Esophagus squamous epithelium (tissue), 4 donors: ENCODE results near the gene BRIP1.
"Not testable (repeated sequence)": the region's sequence is repeated elsewhere in the genome, so short reads cannot be mapped to it uniquely, and the experiment has no call there.

Experiments
- CTCF ChIP-seq, 6 experiments: fragments of 450-650 bp in 4 of 6; fragments of 200-600 bp in 2 of 6; sonication (generic) in 2 of 6; IDR thresholded peaks; one replicate each; pipeline ENCODE4 v1.5.1; 2016 to 2019; ENCODE audit warnings: antibody characterized with exemption in 6 of 6, mild to moderate bottlenecking in 4 of 6, moderate library complexity in 4 of 6
- POLR2A ChIP-seq, 4 donors: fragments of 450-650 bp; IDR thresholded peaks; one replicate each; pipeline ENCODE4 v1.6.1; 2017; ENCODE audit warnings: antibody characterized with exemption in 4 of 4, mild to moderate bottlenecking in 4 of 4, moderate library complexity in 3 of 4

DNA sequence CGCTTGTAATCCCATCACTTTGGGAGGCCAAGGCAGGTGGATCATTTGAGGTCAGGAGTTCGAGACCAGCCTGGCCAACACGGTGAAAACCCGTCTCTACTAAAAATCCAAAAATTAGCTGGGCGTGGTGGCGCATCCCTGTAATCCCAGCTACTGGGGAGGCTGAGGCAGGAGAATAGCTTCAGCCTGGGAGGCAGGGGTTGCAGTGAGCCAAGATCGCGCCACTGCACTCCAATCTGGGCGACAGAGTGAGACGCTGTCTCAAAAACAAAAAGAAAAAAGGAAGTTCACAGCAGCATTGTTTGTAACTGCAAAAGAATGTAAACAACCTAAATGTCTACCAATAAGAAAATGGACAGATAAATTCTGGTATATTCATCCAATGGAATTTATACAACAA lies 2.9 kb downstream of the BRIP1 start:
- TF ChIP-seq CTCF, POLR2A (IDR thresholded peaks at IDR 0.05): not testable (repeated sequence)
